ENCODE measurements around the gene OPCML. TPM values are rescaled to one million over a fixed set of nuclear protein-coding genes. Genes with fewer than 3 reads are reported as not detected.

OPCML gene
- polyA plus RNA-seq, 1 donor from 2014 or later, result 11.6 TPM

DNA sequence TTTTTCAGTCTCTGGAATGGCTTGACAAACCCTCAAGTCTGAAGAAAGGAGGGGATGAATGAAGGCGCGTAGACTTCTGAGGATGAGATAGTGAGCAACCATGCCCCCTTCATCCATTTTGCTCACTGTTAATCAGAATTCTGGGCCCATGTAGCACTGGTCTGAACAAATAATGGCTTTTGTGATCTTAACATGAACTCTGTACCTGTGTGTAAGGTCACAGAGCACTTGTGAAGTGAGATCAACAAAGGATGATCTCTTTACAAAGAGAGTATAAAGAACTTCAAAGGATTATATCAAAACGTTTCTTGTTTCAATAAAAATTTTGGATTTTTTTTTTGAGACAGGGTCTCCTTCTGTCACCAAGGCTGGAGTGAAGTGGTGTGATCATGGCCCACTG lies 976.7 kb downstream of the OPCML start:
- Histone ChIP-seq H3K27ac (ENCODE audit: low read length) (no peak overlapping the region), H3F3A (ENCODE audit: insufficient read depth, low read length, poor library complexity, severe bottlenecking) (no peaks in the 10 kb centered on the region), H4K20me1 (ENCODE audit: insufficient read depth) (no peaks in the 10 kb centered on the region), H3K79me2 (replicated peaks; ENCODE audit: insufficient read depth, low read length) (no peaks in the 10 kb centered on the region), H3K9me2 (ENCODE audit: insufficient read depth, low read length) (no peaks in the 10 kb centered on the region), H3K36me3 (ENCODE audit: insufficient read depth, low read length) (no peaks in the 10 kb centered on the region), H3K9me3 (ENCODE audit: low read length) (no peaks in the 10 kb centered on the region), H3K4me2 (ENCODE audit: low read length) (no peak overlapping the region), H3K9ac (ENCODE audit: low read length) (no peak overlapping the region), H3K27me3 (ENCODE audit: insufficient read depth, low read depth, low read length) (no peaks in the 10 kb centered on the region), H3K4me3 (ENCODE audit: low read length) (no peak overlapping the region), H2AFZ (ENCODE audit: low read depth, low read length) (no peak overlapping the region)
- TF ChIP-seq SMC3 (conservative IDR thresholded peaks at IDR 0.05; ENCODE audit: poor library complexity) (no peak), EZH2 (IDR thresholded peaks at IDR 0.05; ENCODE audit: borderline replicate concordance, insufficient read depth, low read length, poor library complexity, severe bottlenecking) (no peak), TAF1 (IDR thresholded peaks at IDR 0.05; ENCODE audit: low read depth) (no peak), EP300 (conservative IDR thresholded peaks at IDR 0.05; ENCODE audit: poor library complexity, severe bottlenecking) (no peak), RAD21 (conservative IDR thresholded peaks at IDR 0.05) (no peak), POLR2AphosphoS5 (IDR thresholded peaks at IDR 0.05) (no peak), MXI1 (conservative IDR thresholded peaks at IDR 0.05; ENCODE audit: poor library complexity, severe bottlenecking) (no peak)
- TF ChIP-seq, protein P1, sequence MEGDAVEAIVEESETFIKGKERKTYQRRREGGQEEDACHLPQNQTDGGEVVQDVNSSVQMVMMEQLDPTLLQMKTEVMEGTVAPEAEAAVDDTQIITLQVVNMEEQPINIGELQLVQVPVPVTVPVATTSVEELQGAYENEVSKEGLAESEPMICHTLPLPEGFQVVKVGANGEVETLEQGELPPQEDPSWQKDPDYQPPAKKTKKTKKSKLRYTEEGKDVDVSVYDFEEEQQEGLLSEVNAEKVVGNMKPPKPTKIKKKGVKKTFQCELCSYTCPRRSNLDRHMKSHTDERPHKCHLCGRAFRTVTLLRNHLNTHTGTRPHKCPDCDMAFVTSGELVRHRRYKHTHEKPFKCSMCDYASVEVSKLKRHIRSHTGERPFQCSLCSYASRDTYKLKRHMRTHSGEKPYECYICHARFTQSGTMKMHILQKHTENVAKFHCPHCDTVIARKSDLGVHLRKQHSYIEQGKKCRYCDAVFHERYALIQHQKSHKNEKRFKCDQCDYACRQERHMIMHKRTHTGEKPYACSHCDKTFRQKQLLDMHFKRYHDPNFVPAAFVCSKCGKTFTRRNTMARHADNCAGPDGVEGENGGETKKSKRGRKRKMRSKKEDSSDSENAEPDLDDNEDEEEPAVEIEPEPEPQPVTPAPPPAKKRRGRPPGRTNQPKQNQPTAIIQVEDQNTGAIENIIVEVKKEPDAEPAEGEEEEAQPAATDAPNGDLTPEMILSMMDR (IDR thresholded peaks at IDR 0.05; ENCODE audit: poor library complexity, severe bottlenecking), result no peak
- TF ChIP-seq, protein P2, sequence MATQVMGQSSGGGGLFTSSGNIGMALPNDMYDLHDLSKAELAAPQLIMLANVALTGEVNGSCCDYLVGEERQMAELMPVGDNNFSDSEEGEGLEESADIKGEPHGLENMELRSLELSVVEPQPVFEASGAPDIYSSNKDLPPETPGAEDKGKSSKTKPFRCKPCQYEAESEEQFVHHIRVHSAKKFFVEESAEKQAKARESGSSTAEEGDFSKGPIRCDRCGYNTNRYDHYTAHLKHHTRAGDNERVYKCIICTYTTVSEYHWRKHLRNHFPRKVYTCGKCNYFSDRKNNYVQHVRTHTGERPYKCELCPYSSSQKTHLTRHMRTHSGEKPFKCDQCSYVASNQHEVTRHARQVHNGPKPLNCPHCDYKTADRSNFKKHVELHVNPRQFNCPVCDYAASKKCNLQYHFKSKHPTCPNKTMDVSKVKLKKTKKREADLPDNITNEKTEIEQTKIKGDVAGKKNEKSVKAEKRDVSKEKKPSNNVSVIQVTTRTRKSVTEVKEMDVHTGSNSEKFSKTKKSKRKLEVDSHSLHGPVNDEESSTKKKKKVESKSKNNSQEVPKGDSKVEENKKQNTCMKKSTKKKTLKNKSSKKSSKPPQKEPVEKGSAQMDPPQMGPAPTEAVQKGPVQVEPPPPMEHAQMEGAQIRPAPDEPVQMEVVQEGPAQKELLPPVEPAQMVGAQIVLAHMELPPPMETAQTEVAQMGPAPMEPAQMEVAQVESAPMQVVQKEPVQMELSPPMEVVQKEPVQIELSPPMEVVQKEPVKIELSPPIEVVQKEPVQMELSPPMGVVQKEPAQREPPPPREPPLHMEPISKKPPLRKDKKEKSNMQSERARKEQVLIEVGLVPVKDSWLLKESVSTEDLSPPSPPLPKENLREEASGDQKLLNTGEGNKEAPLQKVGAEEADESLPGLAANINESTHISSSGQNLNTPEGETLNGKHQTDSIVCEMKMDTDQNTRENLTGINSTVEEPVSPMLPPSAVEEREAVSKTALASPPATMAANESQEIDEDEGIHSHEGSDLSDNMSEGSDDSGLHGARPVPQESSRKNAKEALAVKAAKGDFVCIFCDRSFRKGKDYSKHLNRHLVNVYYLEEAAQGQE (IDR thresholded peaks at IDR 0.05; ENCODE audit: borderline replicate concordance), result no peak

DNA sequence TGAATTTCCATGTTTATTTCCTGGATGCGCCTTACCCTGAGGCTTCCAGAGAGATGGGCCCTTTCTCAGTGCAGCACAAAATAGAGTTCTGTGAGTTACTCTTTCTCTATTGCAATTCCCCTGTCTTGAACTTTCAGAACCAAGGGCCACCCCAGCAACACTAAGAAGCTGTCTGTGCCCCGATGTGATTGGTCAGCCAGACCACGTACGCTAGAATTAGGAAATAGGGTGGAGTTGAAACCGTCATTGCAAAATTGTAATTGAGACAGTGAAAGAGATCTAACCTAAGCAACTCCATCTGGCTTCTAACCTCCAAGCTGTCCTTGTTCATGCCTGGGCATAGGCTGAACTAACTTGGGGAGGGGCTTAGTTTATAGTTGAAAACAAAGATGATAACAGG lies 981.3 kb downstream of the OPCML start:
- no peak overlapping the region for H2AFZ ChIP-seq (ENCODE audit: low read depth, low read length)

More for the DNA sequence above, 981.3 kb downstream of the OPCML start:
- H3K27ac ChIP-seq (ENCODE audit: low read length), result no peak overlapping the region
- no peak overlapping the region for H3K9ac ChIP-seq (ENCODE audit: low read length)
- H3K4me2 ChIP-seq (ENCODE audit: low read length), result no peak overlapping the region
- H3K4me3 ChIP-seq (ENCODE audit: low read length), result no peak overlapping the region
- no peaks in the 10 kb centered on the region for H3K36me3 ChIP-seq (ENCODE audit: insufficient read depth, low read length)
- no peaks in the 10 kb centered on the region for H4K20me1 ChIP-seq (ENCODE audit: insufficient read depth)
- no peaks in the 10 kb centered on the region for H3F3A ChIP-seq (ENCODE audit: insufficient read depth, low read length, poor library complexity, severe bottlenecking)
- TF ChIP-seq, protein P1 (IDR thresholded peaks at IDR 0.05; ENCODE audit: poor library complexity, severe bottlenecking), result no peak
- TF ChIP-seq, protein P2 (IDR thresholded peaks at IDR 0.05; ENCODE audit: borderline replicate concordance), result no peak
- TF ChIP-seq MXI1 (conservative IDR thresholded peaks at IDR 0.05; ENCODE audit: poor library complexity, severe bottlenecking), result no peak
- no peak for TF ChIP-seq RAD21 (conservative IDR thresholded peaks at IDR 0.05)
- no peak for TF ChIP-seq TAF1 (IDR thresholded peaks at IDR 0.05; ENCODE audit: low read depth)
- TF ChIP-seq SMC3 (conservative IDR thresholded peaks at IDR 0.05; ENCODE audit: poor library complexity), result no peak
- TF ChIP-seq EZH2 (IDR thresholded peaks at IDR 0.05; ENCODE audit: borderline replicate concordance, insufficient read depth, low read length, poor library complexity, severe bottlenecking), result no peak
- no peak for TF ChIP-seq EP300 (conservative IDR thresholded peaks at IDR 0.05; ENCODE audit: poor library complexity, severe bottlenecking)
- TF ChIP-seq POLR2AphosphoS5 (IDR thresholded peaks at IDR 0.05), result no peak
- no peaks in the 10 kb centered on the region for H3K9me2 ChIP-seq (ENCODE audit: insufficient read depth, low read length)
- H3K27me3 ChIP-seq (ENCODE audit: insufficient read depth, low read depth, low read length), result no peaks in the 10 kb centered on the region
- no peaks in the 10 kb centered on the region for H3K9me3 ChIP-seq (ENCODE audit: low read length)
- no peaks in the 10 kb centered on the region for H3K79me2 ChIP-seq (replicated peaks; ENCODE audit: insufficient read depth, low read length)
